Measurements from ENCODE around the gene GPRC5A.

GPRC5A gene

DNA sequence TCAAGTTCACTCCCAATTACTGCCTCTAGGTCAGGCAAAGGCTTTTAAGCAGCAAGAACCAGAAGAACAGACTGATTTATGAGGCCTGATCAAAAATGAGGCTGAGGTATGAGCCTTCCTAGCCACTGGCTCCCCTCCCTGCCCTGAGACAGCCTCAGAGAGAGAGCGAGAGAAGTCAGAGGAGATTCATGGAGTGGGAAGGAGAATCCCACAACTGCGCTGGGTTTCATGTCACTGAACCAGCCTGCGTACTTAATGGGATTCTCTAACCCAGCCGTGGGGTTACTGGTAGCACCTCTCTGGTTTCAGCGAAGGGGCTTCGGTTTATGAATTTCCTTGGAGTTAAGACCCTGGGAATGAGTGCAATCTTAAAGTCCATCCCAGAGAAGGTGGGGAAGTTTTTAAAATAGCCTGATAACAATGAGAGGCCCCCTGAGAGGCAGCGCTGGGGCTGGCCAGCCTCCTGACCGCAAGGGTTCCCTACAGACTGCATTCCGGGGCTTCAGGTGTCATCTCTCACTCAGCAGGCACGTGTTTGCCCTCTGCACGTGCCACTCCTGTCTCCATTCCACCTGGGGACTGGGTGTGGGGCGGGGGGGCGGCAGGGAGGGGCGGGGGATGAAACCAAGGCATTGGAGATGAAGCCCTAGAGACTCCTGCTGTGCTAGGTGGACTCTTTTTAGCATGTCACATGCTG, 6.1 kb upstream of the GPRC5A start:
- H3K4me3 ChIP-seq (ENCODE audit: low read depth, low read length): no peak overlapping the region

DNA sequence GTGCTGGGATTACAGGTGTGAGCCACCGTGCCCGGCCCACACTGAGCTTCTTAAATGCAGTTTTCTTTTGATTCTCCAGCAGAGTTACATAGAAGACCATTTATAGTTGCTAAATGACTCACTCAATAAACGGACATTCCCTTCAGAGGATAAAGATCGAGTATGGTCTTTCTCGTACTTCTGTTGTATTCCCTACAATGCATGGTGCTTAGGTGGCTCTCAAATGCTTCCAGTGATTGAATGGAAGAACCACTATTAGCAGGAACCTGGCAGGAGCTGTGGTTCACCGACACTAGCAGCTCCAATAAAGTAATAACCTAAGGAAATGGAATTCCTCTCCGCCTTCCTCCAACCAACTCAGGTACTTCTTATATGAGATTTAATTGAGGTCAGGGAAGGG, 3.9 kb upstream of the GPRC5A start:
- H3K4me3 ChIP-seq (ENCODE audit: low read depth, low read length): no peak overlapping the region

DNA sequence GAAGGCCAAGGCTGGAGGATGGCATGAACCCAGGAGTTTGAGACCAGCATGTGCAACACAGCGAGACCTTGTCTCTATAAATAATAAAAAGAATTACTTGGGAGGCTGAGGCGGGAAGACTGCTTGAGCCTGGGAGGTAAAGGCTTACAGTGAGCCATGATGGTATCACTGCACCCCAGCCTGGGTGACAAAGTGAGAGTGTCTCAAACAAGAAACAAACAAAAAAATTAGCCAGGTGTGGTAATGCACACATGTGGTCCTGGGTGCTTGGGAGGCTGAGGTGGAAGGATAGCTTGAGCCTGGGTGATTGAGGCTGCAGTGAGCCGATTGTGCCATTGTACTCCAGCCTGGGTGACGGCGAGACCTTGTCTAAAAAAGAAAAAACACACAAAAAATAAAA, 1.7 kb upstream of the GPRC5A start:
- no peak overlapping the region for H3K4me3 ChIP-seq (ENCODE audit: low read depth, low read length)

DNA sequence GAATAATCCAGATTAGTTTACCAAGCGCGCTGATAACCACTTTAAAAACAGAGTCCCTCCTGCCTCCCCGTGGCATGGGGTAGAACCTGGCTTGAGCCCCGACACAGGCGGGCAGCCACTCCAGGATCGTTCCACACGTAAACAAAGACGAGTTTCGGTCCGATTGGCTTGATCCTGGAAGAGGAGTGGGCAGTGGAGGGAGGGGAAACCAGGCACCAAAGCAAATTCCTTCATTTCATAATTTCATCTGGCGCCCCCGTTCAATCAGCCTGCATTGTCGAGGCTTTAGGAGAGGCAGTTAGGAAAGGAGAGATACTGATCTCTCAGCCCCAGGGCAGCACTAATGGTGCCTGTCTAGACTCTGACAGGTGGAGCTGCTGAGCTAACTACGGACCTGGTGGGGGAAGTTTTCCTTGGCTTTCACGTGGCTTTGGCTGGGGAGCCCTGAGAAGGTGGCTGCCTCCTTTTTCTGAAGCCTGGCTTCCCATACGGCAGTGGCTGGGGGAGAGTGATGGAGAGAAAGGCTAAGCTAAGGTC, 751 bp upstream of the GPRC5A start:
- peak overlapping the region; percentile 62 for H3K4me3 ChIP-seq (ENCODE audit: low read depth, low read length)

DNA sequence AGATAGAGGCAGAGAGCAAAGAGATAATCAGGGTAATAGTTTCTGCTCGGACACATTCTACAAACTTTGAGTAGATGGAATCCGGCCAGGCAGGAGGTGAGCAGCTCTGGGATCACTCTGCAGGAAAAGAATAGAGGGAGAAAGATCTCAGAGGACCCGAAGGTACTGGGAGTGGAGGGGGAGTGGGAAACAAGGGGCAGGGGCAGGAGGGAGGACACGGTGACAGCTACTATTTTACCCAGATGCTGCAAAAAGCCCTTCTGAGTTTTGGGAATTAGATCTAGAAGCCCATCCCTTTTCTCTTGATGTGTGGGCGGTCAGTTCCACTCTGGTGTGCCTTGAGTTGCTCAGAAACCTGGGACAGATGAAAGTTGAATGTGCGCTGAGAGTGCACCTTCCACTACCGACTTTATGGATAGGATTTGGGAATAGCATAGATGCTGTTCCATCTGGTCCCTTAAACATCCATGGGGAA, 556 bp downstream of the GPRC5A start:
- H3K4me3 ChIP-seq (ENCODE audit: low read depth, low read length): peak overlapping the region; percentile 62

DNA sequence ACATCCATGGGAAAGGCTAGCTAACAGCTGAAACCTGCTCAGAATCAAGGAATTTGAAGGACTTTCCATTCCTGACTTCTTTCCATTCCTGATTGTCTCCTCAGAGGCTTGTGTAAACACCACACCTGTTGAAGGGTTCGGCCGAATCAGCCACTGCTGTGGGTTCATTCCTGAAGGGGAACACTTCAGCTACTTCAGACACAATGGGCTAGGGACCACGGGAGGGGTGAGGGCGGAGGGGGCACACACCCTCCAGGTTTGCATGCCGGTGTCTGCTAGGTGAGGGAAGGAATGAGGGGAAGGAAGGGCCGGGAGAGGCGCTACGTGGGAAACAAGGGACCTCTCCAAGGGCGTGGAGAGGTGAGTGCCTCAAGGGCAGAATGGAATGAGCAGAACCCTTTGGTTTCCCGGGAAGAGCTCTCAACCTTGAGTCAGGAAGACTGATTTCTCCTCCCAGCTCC, 1.3 kb downstream of the GPRC5A start:
- H3K4me3 ChIP-seq (ENCODE audit: low read depth, low read length): no peak overlapping the region

DNA sequence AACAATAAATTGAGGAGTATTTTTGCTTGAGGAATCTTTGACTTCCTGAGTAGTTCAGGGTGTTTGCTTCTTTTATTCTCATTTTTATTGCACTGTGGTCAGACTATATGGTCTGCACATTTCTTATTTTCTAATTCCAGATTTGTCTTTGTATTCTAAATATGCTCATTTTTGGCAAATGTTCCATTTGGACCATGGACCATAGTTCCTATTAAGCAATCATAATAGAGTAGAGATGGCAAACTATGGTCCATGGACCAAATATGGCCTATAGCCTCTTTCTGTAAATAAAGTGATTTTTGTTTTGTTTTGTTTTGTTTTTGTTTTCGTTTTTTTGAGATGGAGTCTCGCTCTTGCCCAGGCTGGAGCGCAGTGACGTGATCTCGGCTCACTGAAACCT, 2.1 kb downstream of the GPRC5A start:
- no peak overlapping the region for H3K4me3 ChIP-seq (ENCODE audit: low read depth, low read length)

DNA sequence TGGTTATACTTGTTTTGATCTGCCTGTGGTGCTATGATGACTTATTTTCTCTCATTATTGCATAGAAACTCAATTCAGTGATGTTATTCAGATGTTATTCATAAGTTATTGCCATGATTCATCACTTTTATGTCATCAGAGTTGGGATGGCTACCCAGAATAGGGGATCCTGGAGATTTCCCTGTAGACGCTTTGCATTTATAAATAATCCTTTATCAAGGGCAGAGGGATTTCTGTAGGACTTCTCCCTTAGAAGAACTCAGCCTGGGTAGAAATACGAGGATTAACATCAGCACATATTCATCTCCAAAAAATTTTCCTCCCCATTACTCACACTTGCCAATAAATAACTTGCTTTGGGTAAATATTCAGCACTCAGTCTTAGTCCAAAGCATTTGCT, 4.9 kb downstream of the GPRC5A start:
- no peak overlapping the region for H3K4me3 ChIP-seq (ENCODE audit: low read depth, low read length)

DNA sequence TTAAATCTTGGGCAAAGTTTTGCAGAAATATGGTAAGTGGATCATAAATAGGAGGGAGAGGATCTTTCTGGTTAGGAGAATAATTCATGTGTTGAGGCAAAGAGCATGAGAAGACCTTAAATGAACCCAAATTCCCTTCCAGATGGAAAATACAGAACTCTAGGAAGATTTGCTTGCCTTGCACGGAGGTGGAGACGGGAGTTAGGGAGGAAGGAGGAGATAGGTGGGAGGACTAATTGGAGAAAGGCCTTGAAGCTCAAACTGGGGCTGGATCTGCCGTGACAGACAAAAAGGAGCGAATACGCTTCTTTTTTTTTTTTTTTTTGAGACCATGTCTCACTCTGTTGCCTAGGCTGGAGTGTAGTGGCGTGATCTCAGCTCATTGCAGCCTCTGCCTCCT, 5.9 kb downstream of the GPRC5A start:
- H3K4me3 ChIP-seq (ENCODE audit: low read depth, low read length): no peak overlapping the region

DNA sequence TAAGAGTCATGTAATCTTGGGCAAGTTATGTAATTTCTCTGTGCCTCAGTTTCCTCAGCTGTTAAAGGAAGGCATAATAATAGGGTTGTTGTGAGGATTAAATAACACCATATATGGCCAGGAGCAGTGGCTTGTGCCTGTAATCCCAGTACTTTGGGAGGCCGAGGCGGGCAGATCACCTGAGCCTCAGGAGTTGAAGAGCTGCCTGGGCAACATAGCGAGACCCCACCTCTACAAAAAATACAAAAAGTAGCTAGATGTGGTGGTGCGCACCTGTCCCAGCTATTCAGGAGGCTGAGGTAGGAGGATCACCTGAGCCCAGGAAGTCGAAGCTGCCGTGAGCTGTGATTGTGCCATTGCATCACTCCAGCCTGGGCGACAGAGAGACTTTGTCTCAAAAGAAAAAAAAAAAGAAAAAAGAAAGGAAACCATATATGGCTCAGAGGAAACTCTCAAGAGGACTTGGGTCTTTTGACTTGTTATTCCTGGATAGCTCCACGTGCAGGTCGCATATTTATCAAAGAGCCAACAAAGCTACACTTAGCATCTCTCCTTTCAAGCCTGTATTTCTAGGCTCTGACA, 6.9 kb downstream of the GPRC5A start:
- H3K4me3 ChIP-seq (ENCODE audit: low read depth, low read length): no peak overlapping the region

DNA sequence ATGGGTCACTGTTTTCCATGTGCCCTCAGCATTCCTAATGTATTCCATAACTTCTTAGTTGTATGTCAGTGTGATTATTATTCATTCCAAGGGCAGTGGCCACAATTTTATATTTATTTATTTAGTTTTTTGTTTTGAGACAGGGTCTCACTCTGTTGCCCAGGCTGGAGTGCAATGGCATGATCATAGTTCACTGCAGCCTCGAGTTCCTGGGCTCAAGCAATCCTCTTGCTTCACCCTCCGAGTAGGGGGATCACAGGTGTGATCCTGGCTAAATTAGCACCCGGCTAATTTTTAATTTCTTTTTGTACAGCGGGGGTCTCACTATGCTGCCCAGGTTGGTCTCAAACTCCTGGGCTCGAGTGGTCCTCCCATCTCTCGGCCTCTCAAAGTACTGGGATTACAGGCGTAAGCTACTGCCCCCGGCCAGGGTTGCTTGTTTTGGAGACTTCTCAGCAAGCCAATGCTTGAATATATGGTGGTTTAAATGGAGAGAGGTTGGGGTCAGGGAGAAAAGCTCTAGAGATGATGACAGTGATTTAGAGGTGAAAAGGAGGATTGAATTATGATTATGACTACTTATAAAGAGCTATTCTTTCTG, 7.6 kb downstream of the GPRC5A start:
- no peak overlapping the region for H3K4me3 ChIP-seq (ENCODE audit: low read depth, low read length)

DNA sequence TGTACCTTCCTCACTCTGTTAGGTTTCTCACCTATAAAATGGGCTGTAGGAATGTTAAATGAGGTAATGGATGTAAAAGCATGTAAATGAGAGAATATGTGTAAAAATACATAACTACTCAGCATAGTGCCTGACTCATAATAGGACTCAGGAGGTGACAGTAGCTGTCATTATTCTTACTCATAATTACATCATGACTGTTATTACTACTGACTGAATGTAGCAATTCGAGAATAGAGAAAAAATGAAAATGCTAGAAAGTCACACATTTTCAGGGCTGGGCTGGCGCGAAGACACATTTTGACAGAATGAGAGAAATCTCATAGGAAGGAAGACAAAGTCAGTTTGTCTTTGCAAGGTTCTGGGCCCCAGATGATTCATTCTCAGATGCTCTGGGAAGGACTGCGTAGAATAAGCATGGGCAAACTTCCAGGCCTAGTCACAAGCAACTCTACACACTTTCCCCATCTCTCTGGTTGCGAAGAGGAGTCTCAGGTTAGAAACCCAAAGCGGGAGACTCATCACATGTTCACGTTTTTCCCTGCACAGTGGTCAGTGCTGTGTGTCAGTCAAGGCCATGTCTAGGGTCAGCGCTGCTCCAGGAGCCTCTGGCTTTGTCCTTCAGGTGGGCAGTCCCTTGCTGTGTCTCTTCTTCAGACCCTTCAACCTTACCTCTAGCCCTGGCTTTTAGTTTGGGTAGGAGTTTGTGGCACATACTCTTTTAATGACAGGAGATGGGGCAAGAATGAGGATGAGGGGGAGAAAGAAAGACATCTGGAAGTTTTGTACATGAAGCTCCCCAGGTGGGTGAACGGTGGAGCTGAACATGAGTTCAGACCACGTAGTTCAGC, 8.4 kb downstream of the GPRC5A start:
- no peak overlapping the region for H3K4me3 ChIP-seq (ENCODE audit: low read depth, low read length)

DNA sequence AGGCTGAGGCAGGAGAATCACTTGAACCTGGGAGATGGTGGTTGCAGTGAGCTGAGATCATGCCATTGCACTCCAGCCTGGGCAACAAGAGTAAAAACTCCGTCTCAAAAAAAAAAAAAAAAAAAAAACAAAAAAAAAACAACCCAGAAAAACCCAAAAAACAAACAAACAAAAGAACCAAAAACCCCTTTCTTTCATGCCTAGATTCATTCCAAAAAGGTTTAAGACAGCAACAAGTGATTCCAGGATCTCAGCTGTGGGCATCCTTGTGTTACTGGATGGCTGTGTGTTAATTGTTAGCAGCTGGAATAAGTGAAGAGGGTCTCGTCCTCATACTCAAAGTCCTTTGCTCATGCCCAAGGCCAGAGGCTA, 9.4 kb downstream of the GPRC5A start:
- no peak overlapping the region for H3K4me3 ChIP-seq (ENCODE audit: low read depth, low read length)

DNA sequence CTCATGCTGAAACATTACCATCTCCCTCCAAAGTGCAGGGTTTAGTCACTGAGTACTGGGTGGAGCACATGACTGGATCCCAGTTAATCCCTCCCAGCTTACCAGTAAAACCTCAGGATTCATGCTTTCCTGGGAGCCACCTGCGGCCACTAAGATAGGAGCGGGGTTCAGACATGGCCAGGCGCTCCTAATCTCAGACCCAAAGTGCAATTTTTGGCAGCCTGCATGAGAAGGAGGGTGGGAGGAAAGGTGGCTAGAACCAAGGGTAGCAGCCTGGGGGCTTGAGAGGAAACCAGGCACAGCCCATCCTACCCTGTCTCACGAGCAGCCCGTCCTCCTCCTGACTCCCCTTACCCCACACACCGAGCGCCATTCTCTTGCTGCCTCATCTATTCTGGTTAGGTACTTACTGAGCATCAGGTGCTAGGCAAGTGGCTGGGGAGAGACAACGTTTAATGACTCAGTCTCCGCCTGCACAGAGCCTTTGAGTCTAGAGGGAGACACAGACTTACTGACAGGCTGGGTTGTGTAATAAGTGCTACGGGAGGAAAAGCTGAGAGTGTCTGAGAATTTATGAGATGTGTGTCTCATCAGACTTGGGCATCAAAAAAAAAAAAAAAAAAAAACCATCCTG, 9.9 kb downstream of the GPRC5A start:
- H3K4me3 ChIP-seq (ENCODE audit: low read depth, low read length): no peak overlapping the region

DNA sequence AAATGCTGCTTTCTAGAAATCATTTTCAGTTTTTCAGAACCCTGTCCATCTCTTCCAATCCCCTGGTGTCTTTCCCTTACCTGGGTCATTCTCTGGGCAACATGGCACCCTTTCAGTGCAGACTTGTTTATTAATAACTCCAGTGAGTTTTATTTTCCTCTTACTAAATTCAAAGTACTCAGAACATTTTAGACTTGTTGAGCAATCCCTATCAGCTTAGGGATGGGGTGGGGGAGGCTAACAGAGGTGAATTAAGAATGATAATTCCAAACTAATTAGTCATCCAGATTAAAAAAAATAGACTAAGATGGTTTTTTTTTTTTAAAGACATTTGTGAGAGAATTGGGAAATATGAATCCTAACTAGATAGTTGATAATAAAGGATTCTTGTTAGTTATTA, 10.7 kb downstream of the GPRC5A start:
- no peak overlapping the region for H3K4me3 ChIP-seq (ENCODE audit: low read depth, low read length)

DNA sequence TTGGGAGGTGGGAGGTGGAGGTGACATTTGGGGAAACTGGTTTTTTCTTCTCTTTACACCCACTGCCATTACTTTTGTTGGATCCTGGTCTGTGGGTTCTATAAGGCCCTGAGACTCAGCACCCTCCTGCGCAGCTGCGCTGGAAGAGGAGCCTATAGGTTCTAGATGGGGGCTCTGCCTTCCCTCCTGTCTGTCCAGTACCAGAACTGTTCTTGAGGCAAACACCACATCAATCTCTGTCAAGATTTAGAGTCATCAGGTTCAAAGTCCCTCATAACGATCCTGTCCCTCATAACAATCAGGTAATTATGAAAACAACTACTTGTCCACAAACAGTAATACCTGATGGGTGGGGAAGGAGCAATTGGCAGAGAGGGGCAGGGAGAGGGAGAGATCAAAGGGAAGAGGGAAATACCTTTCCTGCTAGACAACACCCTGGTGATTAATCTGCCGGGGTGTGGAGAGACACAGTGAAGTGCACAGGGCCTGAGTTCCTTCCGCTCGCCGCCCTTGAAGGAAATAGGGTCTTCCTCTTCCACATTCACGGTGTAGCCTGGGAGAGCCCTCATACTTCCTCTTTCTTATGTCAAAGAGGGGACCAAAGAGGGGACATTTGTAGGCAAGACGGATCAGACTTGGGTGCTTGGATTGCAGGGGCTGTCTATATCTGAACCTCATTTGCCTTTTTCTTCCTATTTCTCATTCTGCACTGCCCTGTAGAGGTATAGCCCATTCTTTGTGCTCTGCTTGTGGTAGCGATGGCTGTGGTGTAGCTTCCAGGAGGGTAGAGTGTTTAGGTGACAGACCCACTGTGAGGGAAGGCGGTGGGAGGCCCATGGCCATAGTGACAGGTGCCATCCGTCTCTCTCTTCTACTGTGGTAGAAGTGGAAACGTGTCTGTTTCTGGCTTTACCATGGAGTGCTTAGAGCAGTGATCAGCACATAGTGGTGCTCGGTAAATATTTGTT, 12.6 kb downstream of the GPRC5A start:
- H3K4me3 ChIP-seq (ENCODE audit: low read depth, low read length): no peak overlapping the region

DNA sequence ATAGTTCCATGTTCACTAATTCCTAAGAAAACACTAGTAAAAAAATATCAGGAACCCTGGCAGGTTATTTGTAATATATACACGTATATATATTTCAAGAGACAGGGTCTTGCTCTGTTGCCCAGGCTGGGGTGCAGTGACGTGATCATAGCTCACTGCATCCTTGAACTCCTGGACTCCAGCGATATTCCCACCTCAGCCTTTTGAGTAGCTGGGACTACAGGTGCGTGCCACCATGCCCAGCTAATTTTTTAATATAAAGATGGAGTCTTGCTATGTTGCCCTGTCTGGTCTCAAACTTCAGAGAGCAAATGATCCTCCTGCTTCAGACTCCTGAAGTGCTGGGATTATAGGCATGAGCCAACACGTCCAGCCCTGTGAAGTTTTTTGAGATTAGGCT, 16.2 kb downstream of the GPRC5A start:
- H3K4me3 ChIP-seq (ENCODE audit: low read depth, low read length): no peak overlapping the region

DNA sequence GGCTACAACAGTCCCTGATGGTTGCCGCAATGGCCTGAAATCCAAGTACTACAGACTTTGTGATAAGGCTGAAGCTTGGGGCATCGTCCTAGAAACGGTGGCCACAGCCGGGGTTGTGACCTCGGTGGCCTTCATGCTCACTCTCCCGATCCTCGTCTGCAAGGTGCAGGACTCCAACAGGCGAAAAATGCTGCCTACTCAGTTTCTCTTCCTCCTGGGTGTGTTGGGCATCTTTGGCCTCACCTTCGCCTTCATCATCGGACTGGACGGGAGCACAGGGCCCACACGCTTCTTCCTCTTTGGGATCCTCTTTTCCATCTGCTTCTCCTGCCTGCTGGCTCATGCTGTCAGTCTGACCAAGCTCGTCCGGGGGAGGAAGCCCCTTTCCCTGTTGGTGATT, 16.9 kb downstream of the GPRC5A start:
- H3K4me3 ChIP-seq (ENCODE audit: low read depth, low read length): no peak overlapping the region

DNA sequence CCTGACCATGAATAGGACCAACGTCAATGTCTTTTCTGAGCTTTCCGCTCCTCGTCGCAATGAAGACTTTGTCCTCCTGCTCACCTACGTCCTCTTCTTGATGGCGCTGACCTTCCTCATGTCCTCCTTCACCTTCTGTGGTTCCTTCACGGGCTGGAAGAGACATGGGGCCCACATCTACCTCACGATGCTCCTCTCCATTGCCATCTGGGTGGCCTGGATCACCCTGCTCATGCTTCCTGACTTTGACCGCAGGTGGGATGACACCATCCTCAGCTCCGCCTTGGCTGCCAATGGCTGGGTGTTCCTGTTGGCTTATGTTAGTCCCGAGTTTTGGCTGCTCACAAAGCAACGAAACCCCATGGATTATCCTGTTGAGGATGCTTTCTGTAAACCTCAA, 17.3 kb downstream of the GPRC5A start:
- no peak overlapping the region for H3K4me3 ChIP-seq (ENCODE audit: low read depth, low read length)
